ENCODE measurements around the gene SREBF1. TPM values are rescaled to one million over a fixed set of nuclear protein-coding genes. Genes with fewer than 3 reads are reported as not detected.

SREBF1 gene
- total RNA-seq, 3 donors from 2014 or later (not counting 1 experiment from before 2014, with no cell fraction given) = 80.7 to 208 (median 119) TPM

DNA sequence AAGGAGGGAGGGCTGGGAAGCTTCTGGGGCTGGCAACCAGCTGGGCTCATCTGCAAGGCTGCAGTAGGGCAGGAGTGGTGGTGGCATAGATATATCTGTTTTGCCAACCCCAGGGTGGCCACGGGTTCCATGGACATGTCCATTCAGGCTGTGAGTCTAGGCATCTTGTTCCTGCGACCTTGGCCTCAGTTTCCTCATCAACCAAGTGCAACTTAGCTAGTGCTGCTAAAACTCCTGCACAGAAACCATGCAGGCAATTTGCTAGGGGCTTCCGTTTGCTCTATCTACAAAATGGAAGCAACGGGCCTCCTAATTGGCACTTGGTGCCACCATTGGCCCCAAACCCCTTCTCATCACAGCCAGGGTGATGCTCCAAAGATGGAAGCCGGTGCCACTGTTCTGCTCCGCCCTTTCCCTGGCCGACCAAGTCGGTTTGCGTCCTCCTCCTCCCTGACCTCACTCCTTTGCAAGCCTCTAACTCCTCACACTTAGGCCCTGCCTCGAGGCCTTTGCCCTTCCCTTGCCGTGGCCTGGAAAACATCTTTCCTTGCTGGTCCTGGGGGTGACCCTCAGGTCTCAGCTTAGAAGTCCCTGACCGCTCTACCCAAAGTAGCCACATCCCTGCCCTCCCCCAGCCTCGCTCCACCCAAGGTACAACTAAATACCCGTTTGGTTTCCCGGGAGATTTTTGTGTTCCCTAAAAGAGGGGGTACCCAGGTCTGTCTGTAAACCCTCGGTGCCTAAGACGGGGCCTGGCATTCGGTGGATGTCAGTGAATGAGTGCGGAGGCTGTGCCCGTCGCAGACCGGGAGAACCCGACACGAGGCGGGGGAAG is 1.2 kb downstream of the SREBF1 start:
- Histone ChIP-seq H3K27me3 (ENCODE audit: control insufficient read depth, insufficient read depth, low read length) (no peaks in the 10 kb centered on the region), H3K4me1 (ENCODE audit: control insufficient read depth, insufficient read depth, low read length) (peaks cover 58% of the 10 kb centered on the region), H3K9me3 (ENCODE audit: control insufficient read depth, insufficient read depth, low read length) (no peaks in the 10 kb centered on the region), H3K36me3 (ENCODE audit: control insufficient read depth, insufficient read depth, low read length) (no peaks in the 10 kb centered on the region), H3K4me3 (ENCODE audit: low read length) (peak overlapping the region; percentile 80), H3K27ac (ENCODE audit: low read length) (peak overlapping the region; percentile 98)
- peak overlapping the region; percentile 74 for H3K4me3 Mint-ChIP-seq
- H3K36me3 Mint-ChIP-seq = no peaks in the 10 kb centered on the region
- no peak for ATAC-seq
- WGBS (ENCODE audit: insufficient coverage) = 34% methylated on average over 25 of the region's 25 CpGs
- no peaks in the 10 kb centered on the region for H3K27me3 Mint-ChIP-seq (ENCODE audit: low read depth in 2 of 2)
- no peak for DNase-seq
- H3K9me3 Mint-ChIP-seq = no peaks in the 10 kb centered on the region
- peak overlapping the region; percentile 92 to 98 for H3K27ac Mint-ChIP-seq
- intact Hi-C loops (cut with micrococcal nuclease) = loop anchor here (1.0 to 5.0 kb wide), 4 partner anchors 11 to 83 kb away; no protein-coding TSS in a partner anchor
- H3K4me1 Mint-ChIP-seq = peaks cover 20 to 37% of the 10 kb centered on the region in 2 donors
- TF ChIP-seq, protein P1, sequence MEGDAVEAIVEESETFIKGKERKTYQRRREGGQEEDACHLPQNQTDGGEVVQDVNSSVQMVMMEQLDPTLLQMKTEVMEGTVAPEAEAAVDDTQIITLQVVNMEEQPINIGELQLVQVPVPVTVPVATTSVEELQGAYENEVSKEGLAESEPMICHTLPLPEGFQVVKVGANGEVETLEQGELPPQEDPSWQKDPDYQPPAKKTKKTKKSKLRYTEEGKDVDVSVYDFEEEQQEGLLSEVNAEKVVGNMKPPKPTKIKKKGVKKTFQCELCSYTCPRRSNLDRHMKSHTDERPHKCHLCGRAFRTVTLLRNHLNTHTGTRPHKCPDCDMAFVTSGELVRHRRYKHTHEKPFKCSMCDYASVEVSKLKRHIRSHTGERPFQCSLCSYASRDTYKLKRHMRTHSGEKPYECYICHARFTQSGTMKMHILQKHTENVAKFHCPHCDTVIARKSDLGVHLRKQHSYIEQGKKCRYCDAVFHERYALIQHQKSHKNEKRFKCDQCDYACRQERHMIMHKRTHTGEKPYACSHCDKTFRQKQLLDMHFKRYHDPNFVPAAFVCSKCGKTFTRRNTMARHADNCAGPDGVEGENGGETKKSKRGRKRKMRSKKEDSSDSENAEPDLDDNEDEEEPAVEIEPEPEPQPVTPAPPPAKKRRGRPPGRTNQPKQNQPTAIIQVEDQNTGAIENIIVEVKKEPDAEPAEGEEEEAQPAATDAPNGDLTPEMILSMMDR (IDR thresholded peaks at IDR 0.05) = no peak

DNA sequence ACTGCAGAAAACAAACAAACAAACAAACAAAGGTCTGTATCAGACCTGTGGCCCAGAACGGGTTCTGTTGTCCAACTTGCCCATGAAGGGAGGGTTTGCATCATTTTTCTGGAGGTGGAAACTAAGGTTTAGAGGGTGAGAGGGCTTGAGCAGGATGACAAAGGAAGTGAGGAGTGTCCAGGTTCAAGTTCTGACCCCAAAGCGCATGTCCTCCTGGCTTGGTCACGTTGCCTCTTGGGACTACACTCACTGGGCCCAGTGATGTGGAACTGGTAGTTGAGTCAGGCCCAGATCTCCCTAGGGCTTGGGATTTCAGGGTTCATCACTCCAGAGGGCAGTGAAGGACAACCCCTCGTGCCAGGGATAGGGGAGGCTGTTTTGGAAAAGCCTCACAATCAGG is 1.8 kb downstream of the SREBF1 start:
- H3K36me3 ChIP-seq (ENCODE audit: control insufficient read depth, insufficient read depth, low read length) = no peaks in the 10 kb centered on the region
- Mint-ChIP-seq H3K4me3 (peak overlapping the region; percentile 71), H3K9me3 (no peaks in the 10 kb centered on the region), H3K27me3 (ENCODE audit: low read depth in 2 of 2) (no peaks in the 10 kb centered on the region), H3K27ac (peak overlapping the region; percentile 80 to 98), H3K36me3 (no peaks in the 10 kb centered on the region), H3K4me1 (peaks cover 20 to 37% of the 10 kb centered on the region in 2 donors)
- WGBS (ENCODE audit: insufficient coverage) = 77% methylated on average over 4 of the region's 4 CpGs
- H3K27ac ChIP-seq (ENCODE audit: low read length) = no peak overlapping the region
- no peak overlapping the region for H3K4me3 ChIP-seq (ENCODE audit: low read length)
- no peaks in the 10 kb centered on the region for H3K27me3 ChIP-seq (ENCODE audit: control insufficient read depth, insufficient read depth, low read length)
- ATAC-seq (no peak), DNase-seq (no peak)
- intact Hi-C loops (cut with micrococcal nuclease) = loop anchor here (5.0 kb wide), 2 partner anchors 43 to 83 kb away; no protein-coding TSS in a partner anchor
- H3K9me3 ChIP-seq (ENCODE audit: control insufficient read depth, insufficient read depth, low read length) = no peaks in the 10 kb centered on the region
- TF ChIP-seq, protein P1 (IDR thresholded peaks at IDR 0.05) = no peak
- H3K4me1 ChIP-seq (ENCODE audit: control insufficient read depth, insufficient read depth, low read length) = peaks cover 53% of the 10 kb centered on the region

DNA sequence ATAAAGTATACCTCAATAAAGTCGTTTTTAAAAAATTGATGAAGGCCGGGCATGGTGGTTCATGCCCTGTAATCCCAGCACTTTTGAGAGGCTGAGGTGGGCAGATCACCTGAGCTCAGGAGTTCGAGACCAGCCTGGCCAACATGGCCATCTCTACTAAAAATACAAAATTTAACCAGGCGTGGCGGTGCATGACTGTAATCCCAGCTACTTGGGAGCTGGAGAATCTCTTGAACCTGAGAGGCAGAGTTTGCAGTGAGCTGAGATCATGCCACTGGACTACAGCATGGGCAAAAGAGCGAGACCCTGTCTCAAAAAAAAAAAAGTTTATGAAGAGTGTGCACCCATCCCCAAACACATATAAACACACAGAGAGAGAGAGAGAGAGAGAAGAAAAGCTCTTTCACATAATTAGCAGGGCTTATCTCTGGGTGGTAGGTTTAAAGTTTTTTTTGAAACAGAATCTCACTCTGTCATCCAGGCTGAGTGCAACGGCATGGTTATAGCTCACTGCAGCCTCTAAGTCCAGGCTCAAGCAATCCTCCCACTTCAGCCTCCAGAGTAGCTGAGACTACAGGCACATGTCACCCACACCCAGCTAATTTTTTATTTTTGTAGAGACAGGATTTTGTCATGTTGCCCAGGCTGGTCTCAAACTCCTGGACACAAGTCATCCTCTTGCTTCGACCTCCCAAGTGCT is 3.0 kb downstream of the SREBF1 start:
- TF ChIP-seq, protein P1 (IDR thresholded peaks at IDR 0.05) = no peak
- intact Hi-C loops (cut with micrococcal nuclease) = no loop called here
- WGBS (ENCODE audit: insufficient coverage) = 72% methylated on average over 7 of the region's 8 CpGs
- H3K4me3 Mint-ChIP-seq = peak overlapping the region; percentile 47
- Histone ChIP-seq H3K36me3 (ENCODE audit: control insufficient read depth, insufficient read depth, low read length) (no peaks in the 10 kb centered on the region), H3K4me1 (ENCODE audit: control insufficient read depth, insufficient read depth, low read length) (peaks cover 42% of the 10 kb centered on the region), H3K27ac (ENCODE audit: low read length) (no peak overlapping the region), H3K9me3 (ENCODE audit: control insufficient read depth, insufficient read depth, low read length) (no peaks in the 10 kb centered on the region), H3K4me3 (ENCODE audit: low read length) (no peak overlapping the region), H3K27me3 (ENCODE audit: control insufficient read depth, insufficient read depth, low read length) (no peaks in the 10 kb centered on the region)
- H3K36me3 Mint-ChIP-seq = no peaks in the 10 kb centered on the region
- peak overlapping the region; percentile 58 to 98 for H3K27ac Mint-ChIP-seq
- peaks cover 20 to 37% of the 10 kb centered on the region in 2 donors for H3K4me1 Mint-ChIP-seq
- no peaks in the 10 kb centered on the region for H3K27me3 Mint-ChIP-seq (ENCODE audit: low read depth in 2 of 2)
- no peaks in the 10 kb centered on the region for H3K9me3 Mint-ChIP-seq
- no peak for DNase-seq
- no peak for ATAC-seq

Measured in natural killer cell (primary cell).